PC-9 (cell line): ENCODE measurements around the gene TBCD. TPM values are rescaled to one million over a fixed set of nuclear protein-coding genes. Genes with fewer than 3 reads are reported as not detected.

Experiments
- BruUV-seq: library from RNA; stranded (reverse); fragments of 400-500 nt; replicated peaks from 2 replicates; lab custom pipeline; 2021; lab: Mats Ljungman, UMichigan
- CTCF ChIA-PET: fragments of 300-600 bp; sonication (Branson Sonifier 250); formaldehyde crosslinking; loops from one replicate; lab custom pipeline; 2022; ENCODE audit warnings: antibody characterized with exemption; lab: Charles Lee
- POLR2A ChIA-PET: fragments of 300-600 bp; sonication (Branson Sonifier 250); formaldehyde crosslinking; loops from one replicate; lab custom pipeline; 2022; ENCODE audit warnings: antibody characterized with exemption; ENCODE audit not compliant: unreplicated experiment; lab: Charles Lee
- DNase-seq, 2 experiments: peaks; one replicate each; pipeline versions ENCODE4 v3.0.0 to v3.0.0-alpha.2; 2015 to 2022; ENCODE audit warnings: mixed read lengths in 1 of 2
- H2AFZ ChIP-seq: fragments of 200-600 bp; sonication (generic); 2 replicates; pipeline ENCODE4 v1.8.1; 2017; ENCODE audit warnings: antibody characterized with exemption
- H3F3A ChIP-seq: fragments of 200-600 bp; sonication (generic); 2 replicates; pipeline ENCODE4 v1.8.1; 2017; ENCODE audit warnings: antibody characterized with exemption, mild to moderate bottlenecking, low read depth; ENCODE audit not compliant: insufficient read depth
- H3K27ac ChIP-seq: fragments of 200-600 bp; sonication (generic); 2 replicates; pipeline ENCODE4 v1.6.1; 2016; ENCODE audit warnings: mixed run types
- H3K27me3 ChIP-seq: fragments of 200-600 bp; sonication (generic); 2 replicates; pipeline ENCODE4 v1.6.1; 2016; ENCODE audit warnings: low read depth, mixed run types; ENCODE audit not compliant: insufficient read depth
- H3K36me3 ChIP-seq: fragments of 200-600 bp; sonication (generic); 2 replicates; pipeline ENCODE4 v1.6.1; 2016; ENCODE audit warnings: low read depth, mixed run types
- H3K4me1 ChIP-seq: fragments of 200-600 bp; sonication (generic); replicated peaks from 2 replicates; pipeline ENCODE4 v1.6.1; 2016; ENCODE audit warnings: mixed run types; ENCODE audit not compliant: insufficient read depth
- H3K4me2 ChIP-seq: fragments of 200-600 bp; sonication (generic); 2 replicates; pipeline ENCODE4 v1.6.1; 2017; ENCODE audit warnings: mixed run types
- H3K4me3 ChIP-seq: fragments of 200-600 bp; sonication (generic); 2 replicates; pipeline ENCODE4 v1.6.1; 2016; ENCODE audit warnings: mixed run types
- H3K79me2 ChIP-seq: fragments of 200-600 bp; sonication (generic); 2 replicates; pipeline ENCODE4 v1.6.1; 2017; ENCODE audit warnings: low read depth, mixed run types
- H3K9me2 ChIP-seq: fragments of 200-600 bp; sonication (generic); 2 replicates; pipeline ENCODE4 v1.8.1; 2017; ENCODE audit warnings: mild to moderate bottlenecking; ENCODE audit not compliant: insufficient read depth
- H3K9me3 ChIP-seq: fragments of 200-600 bp; sonication (generic); 2 replicates; pipeline ENCODE4 v1.8.1; 2016; ENCODE audit warnings: low read depth; ENCODE audit not compliant: insufficient read depth
- H4K20me1 ChIP-seq: fragments of 200-600 bp; sonication (generic); 2 replicates; pipeline ENCODE4 v1.8.1; 2017; ENCODE audit not compliant: insufficient read depth
- CTCF ChIP-seq: fragments of 200-600 bp; sonication (generic); conservative IDR thresholded peaks from 2 replicates; pipeline ENCODE4 v1.6.1; 2017; ENCODE audit warnings: mixed run types, antibody characterized with exemption, mild to moderate bottlenecking, moderate library complexity
- EZH2 ChIP-seq: fragments of 200-600 bp; sonication (generic); IDR thresholded peaks from 2 replicates; pipeline ENCODE4 v1.8.0; 2017; ENCODE audit warnings: antibody characterized with exemption, low read depth
- intact Hi-C: fragments of 100-400 bp; cut with micrococcal nuclease; formaldehyde crosslinking; loops from one replicate; pipeline ENCODE4 v1.10.0; 2022; ENCODE audit not compliant: unreplicated experiment
- total RNA-seq: library from RNA; stranded (reverse); gene quantifications from 2 replicates; pipeline ENCODE4 v1.2.3, GENCODE V29; 2021

The TBCD gene
- total RNA-seq, 1 experiment from 2014 or later = 115 TPM

- H4K20me1 ChIP-seq = no peaks in the 10 kb centered on the region
- intact Hi-C loops = no loop called here
- H3K9me3 ChIP-seq = no peaks in the 10 kb centered on the region
- no peaks in the 10 kb centered on the region for H3F3A ChIP-seq
- H3K27ac ChIP-seq = no peak overlapping the region
- H3K4me1 ChIP-seq = no peaks in the 10 kb centered on the region
- H3K79me2 ChIP-seq = no peaks in the 10 kb centered on the region
- POLR2A ChIA-PET = no interaction called here
- no peak overlapping the region for H2AFZ ChIP-seq
- no peak for TF ChIP-seq CTCF
- no peak for TF ChIP-seq EZH2
- no peaks in the 10 kb centered on the region for H3K36me3 ChIP-seq
- DNase-seq = no peak
- no peaks in the 10 kb centered on the region for H3K27me3 ChIP-seq
- H3K9me2 ChIP-seq = no peaks in the 10 kb centered on the region
- H3K4me3 ChIP-seq = no peak overlapping the region
- CTCF ChIA-PET = no interaction called here
- no peak overlapping the region for H3K4me2 ChIP-seq
- no TSS peak for BruUV-seq
Measured at GRCh38 chr17:82935966-82936767, 184.3 kb downstream of the TBCD start.

GRCh38 chr17:82936768-82937171 lies 184.9 kb downstream of the TBCD start:
- TF ChIP-seq EZH2 = no peak
- TF ChIP-seq CTCF = no peak
- H3F3A ChIP-seq = no peaks in the 10 kb centered on the region
- no peaks in the 10 kb centered on the region for H3K79me2 ChIP-seq
- H4K20me1 ChIP-seq = no peaks in the 10 kb centered on the region
- no peaks in the 10 kb centered on the region for H3K4me1 ChIP-seq
- H3K9me3 ChIP-seq = no peaks in the 10 kb centered on the region
- no peak for DNase-seq
- H3K27ac ChIP-seq = no peak overlapping the region
- H3K4me3 ChIP-seq = no peak overlapping the region
- H2AFZ ChIP-seq = no peak overlapping the region
- intact Hi-C loops = no loop called here
- BruUV-seq = no TSS peak
- H3K27me3 ChIP-seq = no peaks in the 10 kb centered on the region
- POLR2A ChIA-PET = no interaction called here
- H3K36me3 ChIP-seq = no peaks in the 10 kb centered on the region
- no peak overlapping the region for H3K4me2 ChIP-seq
- H3K9me2 ChIP-seq = no peaks in the 10 kb centered on the region
- CTCF ChIA-PET = no interaction called here

GRCh38 chr17:82937411-82938371 lies 185.8 kb downstream of the TBCD start:
- no peaks in the 10 kb centered on the region for H3F3A ChIP-seq

More at GRCh38 chr17:82937411-82938371, 185.8 kb downstream of the TBCD start:
- Histone ChIP-seq H3K36me3 (no peaks in the 10 kb centered on the region), H3K4me1 (no peaks in the 10 kb centered on the region), H3K4me2 (no peak overlapping the region), H4K20me1 (no peaks in the 10 kb centered on the region), H3K27ac (no peak overlapping the region), H3K9me2 (no peaks in the 10 kb centered on the region), H3K79me2 (no peaks in the 10 kb centered on the region), H3K9me3 (no peaks in the 10 kb centered on the region), H2AFZ (no peak overlapping the region), H3K4me3 (no peak overlapping the region), H3K27me3 (no peaks in the 10 kb centered on the region)
- ChIA-PET POLR2A (no interaction called here), CTCF (no interaction called here)
- no peak for TF ChIP-seq CTCF
- no peak for TF ChIP-seq EZH2
- no TSS peak for BruUV-seq
- intact Hi-C loops = no loop called here
- no peak for DNase-seq
